OCI-LY1 (cell line): ENCODE measurements around the gene TCTN2.

Experiments
- H2AFZ ChIP-seq: fragments of 200-600 bp; sonication (generic), shearing (Covaris generic); 2 replicates; pipeline ENCODE4 v1.6.0; 2014; ENCODE audit warnings: antibody characterized with exemption, mild to moderate bottlenecking, low read length
- H3F3A ChIP-seq: fragments of 200-600 bp; sonication (generic), shearing (Covaris generic); 2 replicates; pipeline ENCODE4 v1.6.0; 2014; ENCODE audit warnings: mild to moderate bottlenecking, antibody characterized with exemption, low read length, moderate library complexity; ENCODE audit not compliant: insufficient read depth
- H3K27ac ChIP-seq: fragments of 200-600 bp; sonication (generic); 2 replicates; pipeline ENCODE4 v1.5.1; 2014; ENCODE audit warnings: low read length, mixed run types, mild to moderate bottlenecking, low read depth; ENCODE audit not compliant: poor library complexity, severe bottlenecking
- H3K27me3 ChIP-seq: fragments of 200-600 bp; sonication (generic); 2 replicates; pipeline ENCODE4 v1.6.0; 2014; ENCODE audit warnings: antibody characterized with exemption, mild to moderate bottlenecking, low read length, moderate library complexity; ENCODE audit not compliant: insufficient read depth
- H3K36me3 ChIP-seq: fragments of 200-600 bp; sonication (generic); 2 replicates; pipeline ENCODE4 v1.6.1; 2014; ENCODE audit warnings: mild to moderate bottlenecking, antibody characterized with exemption, low read length, moderate library complexity, mixed read lengths; ENCODE audit not compliant: insufficient read depth
- H3K4me1 ChIP-seq: fragments of 200-600 bp; sonication (generic); 2 replicates; pipeline ENCODE4 v1.5.1; 2014; ENCODE audit warnings: mild to moderate bottlenecking, low read length, moderate library complexity; ENCODE audit not compliant: insufficient read depth, severe bottlenecking
- H3K4me2 ChIP-seq: fragments of 200-600 bp; sonication (generic), shearing (Covaris generic); 2 replicates; pipeline ENCODE4 v1.6.1; 2014; ENCODE audit warnings: low read length
- H3K4me3 ChIP-seq: fragments of 200-600 bp; sonication (generic); 2 replicates; pipeline ENCODE4 v1.5.1; 2014; ENCODE audit warnings: low read length, low read depth, mild to moderate bottlenecking, mixed read lengths; ENCODE audit not compliant: poor library complexity, severe bottlenecking
- H3K79me2 ChIP-seq: fragments of 200-600 bp; shearing (Covaris generic); 2 replicates; pipeline ENCODE4 v1.6.1; 2016; ENCODE audit warnings: mixed run types, low read length, mixed read lengths; ENCODE audit not compliant: insufficient read depth
- H3K9ac ChIP-seq: fragments of 200-600 bp; sonication (generic), shearing (Covaris generic); 2 replicates; pipeline ENCODE4 v1.6.1; 2014; ENCODE audit warnings: mild to moderate bottlenecking, low read length, mixed read lengths
- H3K9me2 ChIP-seq: fragments of 200-600 bp; sonication (generic), shearing (Covaris generic); 2 replicates; pipeline ENCODE4 v1.6.1; 2014; ENCODE audit warnings: low read depth, mild to moderate bottlenecking, low read length, mixed read lengths
- H3K9me3 ChIP-seq: fragments of 200-600 bp; shearing (Covaris generic); 2 replicates; pipeline ENCODE4 v1.6.1; 2014; ENCODE audit warnings: low read length, mixed read lengths
- H4K20me1 ChIP-seq: fragments of 200-600 bp; sonication (generic), shearing (Covaris generic); 2 replicates; pipeline ENCODE4 v1.6.0; 2016; ENCODE audit warnings: mild to moderate bottlenecking, low read length; ENCODE audit not compliant: insufficient read depth
- CTCF ChIP-seq: fragments of 200-600 bp; sonication (generic), shearing (Covaris generic); IDR thresholded peaks from 2 replicates; pipeline ENCODE4 v1.5.1; 2017; ENCODE audit warnings: mild to moderate bottlenecking, antibody characterized with exemption, low read length, moderate library complexity, mixed read lengths
- EZH2 ChIP-seq: fragments of 200-600 bp; sonication (generic), shearing (Covaris generic); IDR thresholded peaks from 2 replicates; pipeline ENCODE4 v1.8.0; 2017; ENCODE audit warnings: borderline replicate concordance, mixed run types, mild to moderate bottlenecking, antibody characterized with exemption, low read length, moderate library complexity, mixed read lengths

TCTN2 gene

GRCh38 chr12:123757561-123757960 lies 86.6 kb downstream of the TCTN2 start:
- Histone ChIP-seq H3K9me2 (no peaks in the 10 kb centered on the region), H3K4me1 (peaks cover 14% of the 10 kb centered on the region), H3K4me2 (no peak overlapping the region), H3K79me2 (no peaks in the 10 kb centered on the region), H3K9ac (no peak overlapping the region), H4K20me1 (no peaks in the 10 kb centered on the region), H2AFZ (no peak overlapping the region), H3K27me3 (no peaks in the 10 kb centered on the region), H3K36me3 (peaks cover 52% of the 10 kb centered on the region), H3F3A (no peaks in the 10 kb centered on the region; the same call in 1 of the 2 replicates), H3K4me3 (no peak overlapping the region), H3K27ac (no peak overlapping the region), H3K9me3 (no peaks in the 10 kb centered on the region)
- TF ChIP-seq EZH2: no peak
- no peak for TF ChIP-seq CTCF
